ENCODE results near the gene PABPN1.

Gene PABPN1

GRCh38 chr14:23359167-23359626 is 37.9 kb downstream of the PABPN1 start:
- DNase-seq: no peak

DNA sequence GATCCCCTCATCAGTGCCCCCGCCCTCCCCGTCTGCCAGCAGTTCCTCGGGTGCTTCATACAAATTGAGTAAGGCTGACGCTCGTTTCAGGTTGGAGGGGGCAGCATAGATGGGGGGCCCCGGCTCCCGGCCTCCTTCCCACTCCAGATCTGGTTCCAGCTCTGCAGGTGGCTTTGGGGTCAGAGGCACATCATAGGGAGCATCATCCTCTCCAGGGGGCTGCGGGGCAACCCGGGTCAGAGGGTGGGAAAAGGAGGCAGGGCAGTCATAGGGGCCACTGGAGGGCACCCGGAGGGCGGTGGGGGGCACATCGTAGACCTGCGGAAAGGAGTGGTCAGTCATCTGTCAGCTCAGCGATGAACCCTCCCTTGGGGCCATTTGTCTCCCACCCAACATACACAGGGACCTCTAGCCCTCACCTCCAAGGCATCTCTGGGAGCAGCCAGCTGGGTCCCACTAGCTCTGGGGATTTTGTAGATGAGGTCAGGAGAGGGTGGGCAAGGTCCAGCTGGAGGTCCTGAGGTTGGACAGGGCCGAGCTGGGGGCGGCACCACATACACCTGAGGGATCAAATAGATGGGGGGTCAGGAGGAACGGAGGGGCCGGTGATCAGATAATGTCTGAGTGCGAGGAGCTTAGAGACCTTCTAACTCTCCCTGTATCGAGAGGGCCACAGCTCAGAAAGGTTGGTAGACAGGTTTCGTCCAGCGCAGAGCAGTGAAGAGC is 38.6 kb downstream of the PABPN1 start:
- no peak for DNase-seq

DNA sequence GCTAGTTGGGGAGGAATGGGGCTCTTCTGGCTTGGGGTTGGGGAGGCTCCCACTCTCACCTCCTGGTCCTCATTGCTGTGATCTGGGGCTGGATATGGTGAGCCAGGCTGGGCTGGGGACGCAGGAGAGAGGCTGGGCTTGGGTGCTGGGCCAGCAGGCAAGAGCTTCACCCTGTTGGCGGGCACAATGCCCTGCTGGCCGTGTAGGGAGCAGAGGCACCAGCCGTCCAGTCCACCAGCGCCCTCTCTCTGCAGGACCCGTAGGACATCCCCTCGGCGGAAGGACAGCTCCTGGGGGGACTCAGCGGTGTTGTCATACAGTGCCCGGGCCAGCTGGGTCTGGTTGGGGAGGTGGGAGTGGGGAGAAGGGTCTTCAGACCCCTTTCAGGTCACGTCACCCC is 39.2 kb downstream of the PABPN1 start:
- no peak for DNase-seq

GRCh38 chr14:23361320-23361719 is 40.1 kb downstream of the PABPN1 start:
- no peak for DNase-seq

DNA sequence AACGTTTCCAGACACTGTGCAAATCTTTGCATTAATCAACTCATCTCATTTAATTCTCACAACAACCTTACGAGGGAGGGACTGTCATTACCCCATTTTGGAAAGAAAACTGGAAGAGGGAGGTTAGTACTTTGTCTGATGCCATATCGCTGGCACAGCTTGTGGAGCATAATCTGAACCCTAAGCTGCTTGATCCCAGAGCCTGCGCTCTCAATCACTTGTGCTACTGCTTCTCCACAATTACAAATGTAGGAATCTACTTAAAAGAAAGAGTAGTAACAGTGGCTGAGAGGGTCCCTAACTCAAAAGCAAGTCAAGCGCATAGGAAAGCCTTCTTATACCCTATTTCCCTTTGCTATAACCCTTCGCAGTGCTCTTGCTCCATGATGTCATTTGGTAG is 40.5 kb downstream of the PABPN1 start:
- no peak for DNase-seq

GRCh38 chr14:23362200-23362599 is 40.9 kb downstream of the PABPN1 start:
- no peak for DNase-seq

DNA sequence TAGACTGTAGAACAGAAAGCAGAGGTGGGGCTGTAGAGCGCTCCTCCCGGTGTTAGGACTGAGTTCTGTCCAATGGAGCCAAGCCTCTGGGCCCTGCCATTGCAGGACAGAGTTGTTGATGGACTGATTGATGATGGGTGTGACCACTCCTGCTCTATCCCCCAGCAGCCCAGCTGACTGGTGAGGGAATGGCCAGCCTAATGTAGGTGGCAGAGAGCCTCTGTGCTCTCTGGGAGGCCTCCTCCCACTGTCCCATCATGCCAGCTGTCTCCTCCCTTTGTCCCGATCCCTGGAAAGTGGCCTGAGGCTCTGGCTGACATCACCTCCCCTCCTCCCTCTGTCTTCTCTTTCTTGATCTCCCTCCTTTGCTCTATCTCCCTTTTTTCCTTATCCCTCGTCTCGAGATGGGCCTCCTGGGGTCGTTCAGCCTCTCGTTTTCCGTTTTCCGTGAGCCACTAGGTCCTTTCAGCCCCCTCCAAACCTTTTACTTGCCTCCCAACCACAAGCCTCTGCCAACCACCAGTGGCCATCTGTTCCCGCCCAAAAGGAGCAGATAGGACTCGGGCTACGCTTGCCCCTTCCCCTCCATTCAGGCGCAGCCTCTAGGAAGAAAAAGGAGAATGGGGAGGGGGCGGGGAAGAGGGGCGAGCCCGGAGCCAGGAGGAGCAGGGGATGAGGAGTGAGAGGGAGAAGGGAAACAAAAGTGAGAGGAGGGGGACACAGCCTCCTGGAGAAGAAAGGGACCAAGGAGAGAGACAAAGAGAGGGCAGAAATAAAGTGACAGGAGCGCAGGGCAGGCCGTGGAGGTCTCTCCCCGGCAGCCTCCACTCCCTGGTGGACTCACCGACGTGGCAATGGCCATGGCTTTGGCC is 43.1 kb downstream of the PABPN1 start:
- DNase-seq: no peak

GRCh38 chr14:23365036-23365731 is 43.9 kb downstream of the PABPN1 start, which contains the start of gene EFS:
TSS of gene EFS (minus strand) at chr14:23365172. CDS start at chr14:23365025, 147 bp downstream.
- no peak for DNase-seq

GRCh38 chr14:23365732-23366425 is 44.6 kb downstream of the PABPN1 start:
- DNase-seq: no peak

GRCh38 chr14:23366426-23366921 is 45.2 kb downstream of the PABPN1 start:
- DNase-seq: no peak

GRCh38 chr14:23370221-23370620 is 49.0 kb downstream of the PABPN1 start:
- no peak for DNase-seq

- no peak for DNase-seq
Observed at GRCh38 chr14:23371865-23372264, 50.6 kb downstream of the PABPN1 start.

DNA sequence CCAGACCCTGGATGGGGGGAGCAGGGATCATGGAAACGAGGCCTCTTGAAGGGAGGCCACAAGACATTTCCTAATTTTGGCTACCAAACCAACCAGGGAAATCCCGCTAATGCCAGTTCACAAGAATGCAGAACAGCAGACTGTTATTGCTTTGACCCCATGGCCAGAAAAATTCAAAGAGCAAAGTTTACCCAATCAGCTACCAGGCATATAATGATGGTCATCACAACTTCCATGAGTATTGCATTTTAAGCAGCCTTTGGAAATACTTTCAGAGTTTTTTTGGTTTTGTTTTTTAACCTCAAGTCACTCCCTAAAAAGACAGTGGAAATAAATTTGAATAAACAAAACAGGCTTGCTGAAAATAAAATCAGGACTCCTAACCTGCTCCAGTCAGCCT is 51.3 kb downstream of the PABPN1 start, which contains the start of gene IL25:
TSS of gene IL25 (plus strand) at position 301 of the 400 bp plus-strand sequence.
- no peak for DNase-seq

DNA sequence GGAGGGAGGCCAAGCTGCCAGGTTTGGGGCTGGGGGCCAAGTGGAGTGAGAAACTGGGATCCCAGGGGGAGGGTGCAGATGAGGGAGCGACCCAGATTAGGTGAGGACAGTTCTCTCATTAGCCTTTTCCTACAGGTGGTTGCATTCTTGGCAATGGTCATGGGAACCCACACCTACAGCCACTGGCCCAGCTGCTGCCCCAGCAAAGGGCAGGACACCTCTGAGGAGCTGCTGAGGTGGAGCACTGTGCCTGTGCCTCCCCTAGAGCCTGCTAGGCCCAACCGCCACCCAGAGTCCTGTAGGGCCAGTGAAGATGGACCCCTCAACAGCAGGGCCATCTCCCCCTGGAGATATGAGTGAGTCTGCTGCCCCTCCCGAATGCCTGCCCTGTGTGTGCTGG is 51.8 kb downstream of the PABPN1 start:
- DNase-seq: no peak
